Endodermal cell (in vitro differentiated cells): ENCODE results near the gene MS4A10. TPM values are rescaled to one million over a fixed set of nuclear protein-coding genes. Genes with fewer than 3 reads are reported as not detected.

Experiments used
- DNase-seq: peaks from one replicate; pipeline ENCODE4 v3.0.0-alpha.2; 2017
- H3K27ac ChIP-seq: 2 replicates; pipeline ENCODE4 v1.5.1; 2013; ENCODE audit warnings: mild to moderate bottlenecking, low read depth, low read length, moderate library complexity
- H3K27me3 ChIP-seq: 2 replicates; pipeline ENCODE4 v1.6.1; 2013; ENCODE audit warnings: mild to moderate bottlenecking, low read length, moderate library complexity; ENCODE audit not compliant: insufficient read depth, control insufficient read depth, poor library complexity, severe bottlenecking
- H3K36me3 ChIP-seq: 2 replicates; pipeline ENCODE4 v1.7.0; 2013; ENCODE audit warnings: mild to moderate bottlenecking, low read length, moderate library complexity; ENCODE audit not compliant: control insufficient read depth, insufficient read depth
- H3K4me1 ChIP-seq: one replicate; pipeline ENCODE4 v1.7.0; 2013; ENCODE audit warnings: low read length; ENCODE audit not compliant: control insufficient read depth, insufficient read depth
- H3K4me3 ChIP-seq: 2 replicates; pipeline ENCODE4 v1.5.1; 2013; ENCODE audit warnings: mild to moderate bottlenecking, low read length, moderate library complexity
- H3K9ac ChIP-seq: 2 replicates; pipeline ENCODE4 v1.6.1; 2013; ENCODE audit warnings: mild to moderate bottlenecking, low read length, moderate library complexity; ENCODE audit not compliant: poor library complexity, severe bottlenecking; ENCODE audit errors: extremely low read depth
- H3K9me3 ChIP-seq: 2 replicates; pipeline ENCODE4 v1.6.1; 2013; ENCODE audit warnings: mild to moderate bottlenecking, low read length, moderate library complexity; ENCODE audit not compliant: control insufficient read depth
- H3K27ac Mint-ChIP-seq: 2 replicates; pipeline ENCODE4 v1.8.0; 2020; ENCODE audit warnings: mixed read lengths
- H3K27me3 Mint-ChIP-seq: 2 replicates; pipeline ENCODE4 v1.8.0; 2021; ENCODE audit warnings: mild to moderate bottlenecking, mixed read lengths; ENCODE audit not compliant: insufficient read depth
- H3K36me3 Mint-ChIP-seq: 2 replicates; pipeline ENCODE4 v1.8.0; 2020; ENCODE audit warnings: low read depth, mixed read lengths
- H3K4me1 Mint-ChIP-seq: 2 replicates; pipeline ENCODE4 v1.8.0; 2020; ENCODE audit warnings: mixed read lengths
- H3K4me3 Mint-ChIP-seq: 2 replicates; pipeline ENCODE4 v1.8.0; 2020; ENCODE audit warnings: mild to moderate bottlenecking, moderate library complexity, mixed read lengths
- H3K9me3 Mint-ChIP-seq: 2 replicates; pipeline ENCODE4 v1.8.0; 2020; ENCODE audit warnings: mild to moderate bottlenecking, mixed read lengths
- WGBS, 2 experiments: methylation state at CpG; one replicate each; pipeline versions ENCODE4 v1.1.5 to v1.1.7; 2013; ENCODE audit warnings: missing lambda C conversion rate in 2 of 2, mixed read lengths in 1 of 2; ENCODE audit not compliant: insufficient coverage in 1 of 2, insufficient read length in 1 of 2; 5-methylcytosine and 5-hydroxymethylcytosine counted together
- total RNA-seq, 2 donors: library from RNA; stranded (reverse); fragmentation: NEBNext Ultra II Directional in 1 of 2; extraction: Animal tissue kit (Norgen Biotek cat#: 25700) in 1 of 2; gene quantifications; 2 replicates in 1 of 2; 3 replicates in 1 of 2; pipeline ENCODE4 v1.2.1, GENCODE V29; 2021
- TF ChIP-seq, protein P1 (sequence below): fragments of 200-600 bp; sonication (generic); conservative IDR thresholded peaks from 2 replicates; pipeline ENCODE4 v1.5.0; 2021; ENCODE audit warnings: antibody characterized with exemption, mild to moderate bottlenecking

The MS4A10 gene
- total RNA-seq, 2 donors from 2014 or later: not detected

DNA sequence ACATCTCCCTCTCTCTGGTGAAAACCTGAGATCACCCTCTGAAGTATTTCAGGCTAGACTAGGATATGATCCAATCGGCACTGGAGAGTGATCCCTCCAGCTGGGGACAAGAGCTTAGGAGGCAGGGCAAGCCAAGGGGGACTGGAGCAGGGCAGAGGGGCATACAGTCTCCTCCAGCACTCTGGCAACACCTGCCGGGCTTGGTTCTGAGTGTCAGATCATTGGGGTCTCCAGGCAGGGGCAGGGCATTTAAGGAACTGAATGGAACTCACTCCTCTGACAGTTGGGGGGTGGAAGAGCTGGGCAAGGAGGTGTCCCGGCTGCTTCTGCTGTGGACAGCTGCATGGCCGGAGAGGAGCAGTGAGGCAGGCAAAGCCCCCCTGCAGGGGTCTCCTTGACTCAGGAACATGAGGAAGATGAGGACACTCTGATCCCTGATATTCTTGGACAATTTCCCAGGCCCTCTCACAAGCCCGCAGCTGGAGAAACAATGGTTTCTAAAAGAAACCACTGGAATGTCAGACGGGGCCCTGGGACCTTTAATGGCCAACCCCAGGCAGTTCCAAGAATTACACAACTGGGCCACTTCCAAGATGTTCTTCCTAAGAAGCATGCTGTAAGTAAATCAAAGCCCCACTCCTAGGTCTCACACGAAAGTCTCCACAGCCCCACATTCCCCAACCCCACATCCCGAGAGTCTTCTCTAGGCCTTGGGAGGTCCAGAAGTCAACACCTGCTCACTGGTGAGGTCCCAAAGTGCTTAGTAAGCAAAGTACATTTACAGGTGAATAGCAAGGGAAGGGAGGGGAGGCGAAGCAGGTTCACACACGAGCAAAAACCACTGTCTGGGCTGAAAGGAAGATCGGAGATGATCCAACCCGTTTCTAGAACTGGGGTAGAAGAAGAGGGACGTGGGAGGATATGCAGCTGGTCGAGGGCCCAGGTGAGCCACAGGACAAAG is 55.6 kb downstream of the MS4A10 start:
- 91 to 93% methylated on average over 11 to 14 of the region's 14 CpGs for WGBS, 2 experiments
- H3K4me1 ChIP-seq: peaks cover 15% of the 10 kb centered on the region
- peaks cover 2% of the 10 kb centered on the region for H3K36me3 Mint-ChIP-seq
- no peak overlapping the region for H3K4me3 Mint-ChIP-seq
- DNase-seq: no peak
- H3K9me3 Mint-ChIP-seq: no peaks in the 10 kb centered on the region
- no peaks in the 10 kb centered on the region for H3K9me3 ChIP-seq
- H3K4me1 Mint-ChIP-seq: peaks cover 46% of the 10 kb centered on the region
- no peaks in the 10 kb centered on the region for H3K36me3 ChIP-seq
- H3K27ac Mint-ChIP-seq: peak overlapping the region; percentile 91
- peaks cover 8% of the 10 kb centered on the region for H3K27me3 Mint-ChIP-seq
- H3K9ac ChIP-seq: no peak overlapping the region
- H3K27ac ChIP-seq: no peak overlapping the region
- peak overlapping the region; percentile 94 for H3K4me3 ChIP-seq
- TF ChIP-seq, protein P1, sequence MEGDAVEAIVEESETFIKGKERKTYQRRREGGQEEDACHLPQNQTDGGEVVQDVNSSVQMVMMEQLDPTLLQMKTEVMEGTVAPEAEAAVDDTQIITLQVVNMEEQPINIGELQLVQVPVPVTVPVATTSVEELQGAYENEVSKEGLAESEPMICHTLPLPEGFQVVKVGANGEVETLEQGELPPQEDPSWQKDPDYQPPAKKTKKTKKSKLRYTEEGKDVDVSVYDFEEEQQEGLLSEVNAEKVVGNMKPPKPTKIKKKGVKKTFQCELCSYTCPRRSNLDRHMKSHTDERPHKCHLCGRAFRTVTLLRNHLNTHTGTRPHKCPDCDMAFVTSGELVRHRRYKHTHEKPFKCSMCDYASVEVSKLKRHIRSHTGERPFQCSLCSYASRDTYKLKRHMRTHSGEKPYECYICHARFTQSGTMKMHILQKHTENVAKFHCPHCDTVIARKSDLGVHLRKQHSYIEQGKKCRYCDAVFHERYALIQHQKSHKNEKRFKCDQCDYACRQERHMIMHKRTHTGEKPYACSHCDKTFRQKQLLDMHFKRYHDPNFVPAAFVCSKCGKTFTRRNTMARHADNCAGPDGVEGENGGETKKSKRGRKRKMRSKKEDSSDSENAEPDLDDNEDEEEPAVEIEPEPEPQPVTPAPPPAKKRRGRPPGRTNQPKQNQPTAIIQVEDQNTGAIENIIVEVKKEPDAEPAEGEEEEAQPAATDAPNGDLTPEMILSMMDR: no peak
- H3K27me3 ChIP-seq: no peaks in the 10 kb centered on the region

DNA sequence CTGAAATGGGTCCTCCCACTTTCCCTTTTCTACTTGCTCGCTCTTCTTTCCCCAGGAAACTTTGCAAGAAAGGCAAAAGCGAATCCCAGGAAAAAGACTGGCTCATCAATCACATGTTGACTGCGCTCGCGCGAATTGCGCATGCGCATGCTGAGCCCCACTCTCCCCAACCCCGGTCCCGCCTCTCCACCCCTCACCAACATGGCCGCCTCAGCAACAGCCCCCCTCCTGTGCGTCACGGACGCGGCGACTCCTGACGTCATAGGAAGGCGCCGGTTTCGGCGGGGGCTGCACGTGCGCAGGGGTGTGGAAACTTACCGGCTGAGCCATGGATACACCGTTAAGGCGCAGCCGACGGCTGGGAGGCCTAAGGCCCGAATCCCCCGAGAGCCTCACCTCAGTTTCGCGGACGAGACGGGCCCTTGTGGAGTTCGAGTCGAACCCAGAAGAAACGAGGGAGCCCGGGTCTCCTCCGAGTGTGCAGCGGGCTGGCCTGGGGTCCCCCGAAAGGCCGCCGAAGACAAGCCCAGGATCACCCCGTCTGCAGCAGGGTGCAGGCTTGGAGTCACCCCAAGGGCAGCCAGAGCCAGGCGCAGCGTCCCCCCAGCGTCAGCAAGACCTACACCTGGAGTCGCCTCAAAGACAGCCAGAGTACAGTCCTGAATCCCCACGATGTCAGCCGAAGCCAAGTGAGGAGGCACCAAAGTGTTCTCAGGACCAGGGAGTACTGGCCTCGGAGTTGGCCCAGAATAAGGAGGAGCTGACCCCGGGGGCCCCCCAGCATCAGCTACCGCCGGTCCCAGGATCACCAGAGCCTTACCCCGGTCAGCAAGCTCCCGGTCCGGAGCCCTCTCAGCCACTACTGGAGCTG is 56.9 kb downstream of the MS4A10 start, which contains the start of gene CCDC86:
TSS of gene CCDC86 (plus strand) at position 317 of the 871 bp plus-strand sequence. CDS start at position 329, 12 bp downstream.
- Histone ChIP-seq H3K27me3 (no peaks in the 10 kb centered on the region), H3K9ac (peak within 1 kb of the TSS; percentile 86), H3K9me3 (no peaks in the 10 kb centered on the region), H3K27ac (peak within 1 kb of the TSS; percentile 64), H3K4me1 (peaks cover 15% of the 10 kb centered on the region), H3K4me3 (peak within 1 kb of the TSS; percentile 94), H3K36me3 (no peaks in the 10 kb centered on the region)
- 0 to 1% methylated on average over 35 to 57 of the region's 57 CpGs for WGBS, 2 experiments
- Mint-ChIP-seq H3K36me3 (peaks cover 4% of the 10 kb centered on the region), H3K27me3 (peaks cover 4% of the 10 kb centered on the region), H3K4me3 (peak within 1 kb of the TSS; percentile 78), H3K9me3 (no peaks in the 10 kb centered on the region), H3K27ac (peak within 1 kb of the TSS; percentile 91), H3K4me1 (peaks cover 42% of the 10 kb centered on the region)
- TF ChIP-seq, protein P1: no peak
- DNase-seq: peak; percentile 98
